Adrenal gland (tissue), 5 donors: ENCODE results near the gene GHRH.

Experiments
- CTCF ChIP-seq, 6 experiments: fragments of 450-650 bp in 4 of 6; fragments of 200-600 bp in 2 of 6; sonication (generic) in 1 of 6; IDR thresholded peaks; 1 replicate in 5 of 6; 2 replicates in 1 of 6; pipeline versions ENCODE4 v1.5.1 to v1.8.0; 2016 to 2021; ENCODE audit warnings: antibody characterized with exemption in 6 of 6, mild to moderate bottlenecking in 2 of 6, moderate library complexity in 1 of 6
- POLR2A ChIP-seq, 2 donors: fragments of 450-650 bp; IDR thresholded peaks; one replicate each; pipeline ENCODE4 v1.6.1; 2017; ENCODE audit warnings: antibody characterized with exemption in 2 of 2, mild to moderate bottlenecking in 2 of 2, moderate library complexity in 1 of 2
- donor health status: DM: no; HTN: no; CAD: no.

GRCh38 chr20:37220731-37221130 lies 40.9 kb downstream of the GHRH start:
- TF ChIP-seq CTCF (IDR thresholded peaks at IDR 0.05) (no peak), POLR2A (IDR thresholded peaks at IDR 0.05) (no peak)
